Daoy (cell line): ENCODE results near the gene SRGN. TPM values are rescaled to one million over a fixed set of nuclear protein-coding genes. Genes with fewer than 3 reads are reported as not detected.

Source experiments
- DNase-seq: peaks from one replicate; pipeline ENCODE4 v3.0.0-alpha.2; 2015; ENCODE audit warnings: low read depth
- total RNA-seq: library from RNA; depleted of rRNA; stranded (reverse); fragments of >200 nt; shearing (Covaris generic); gene quantifications from 2 replicates; pipeline ENCODE4 v1.2.3, GENCODE V29; 2014

Gene SRGN
- total RNA-seq, 1 experiment from 2014 or later, result 11.5 TPM

DNA sequence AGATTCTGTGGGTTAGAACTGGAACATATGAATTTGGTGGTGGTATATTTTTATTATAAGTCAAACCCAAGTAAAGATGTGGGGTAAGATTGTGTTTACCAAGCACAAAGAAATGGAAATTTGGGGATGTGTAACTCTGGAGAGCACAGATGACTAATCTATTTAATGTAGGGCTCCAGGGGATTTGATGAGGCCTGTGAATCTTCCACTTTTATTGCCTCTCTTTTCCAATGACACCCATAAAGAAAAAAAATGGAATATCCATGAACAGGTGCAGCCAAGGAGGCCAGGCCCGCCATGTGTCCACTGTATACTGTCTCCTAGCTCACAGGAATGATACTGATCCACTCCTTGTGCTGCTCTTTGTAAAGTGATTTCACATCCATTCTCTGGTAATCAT, 2.8 kb downstream of the SRGN start:
- DNase-seq, result no peak

DNA sequence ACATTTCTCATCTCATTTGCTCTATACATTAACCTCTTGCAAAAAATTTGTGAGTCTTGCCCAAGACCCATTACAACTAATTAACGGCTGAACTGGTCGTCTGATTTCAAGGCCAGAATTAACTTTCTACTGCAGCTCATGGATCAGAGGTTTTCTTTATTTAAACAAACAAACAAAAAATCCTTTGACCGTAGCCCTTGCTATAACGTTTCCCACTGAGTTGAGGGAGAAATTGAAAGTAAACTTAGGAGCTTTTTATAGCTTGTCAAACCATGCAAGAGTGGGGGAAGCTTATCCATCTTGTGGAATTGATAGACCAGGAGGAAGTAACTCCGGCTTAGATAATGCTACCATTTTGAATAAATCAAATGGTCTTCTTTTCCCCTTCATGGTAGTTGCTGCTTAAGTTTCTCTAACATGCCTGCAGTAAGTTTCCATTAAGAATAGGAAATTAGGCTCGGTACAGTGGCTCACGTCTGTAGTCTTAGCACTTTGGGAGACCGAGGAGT, 3.3 kb downstream of the SRGN start:
- DNase-seq, result no peak

DNA sequence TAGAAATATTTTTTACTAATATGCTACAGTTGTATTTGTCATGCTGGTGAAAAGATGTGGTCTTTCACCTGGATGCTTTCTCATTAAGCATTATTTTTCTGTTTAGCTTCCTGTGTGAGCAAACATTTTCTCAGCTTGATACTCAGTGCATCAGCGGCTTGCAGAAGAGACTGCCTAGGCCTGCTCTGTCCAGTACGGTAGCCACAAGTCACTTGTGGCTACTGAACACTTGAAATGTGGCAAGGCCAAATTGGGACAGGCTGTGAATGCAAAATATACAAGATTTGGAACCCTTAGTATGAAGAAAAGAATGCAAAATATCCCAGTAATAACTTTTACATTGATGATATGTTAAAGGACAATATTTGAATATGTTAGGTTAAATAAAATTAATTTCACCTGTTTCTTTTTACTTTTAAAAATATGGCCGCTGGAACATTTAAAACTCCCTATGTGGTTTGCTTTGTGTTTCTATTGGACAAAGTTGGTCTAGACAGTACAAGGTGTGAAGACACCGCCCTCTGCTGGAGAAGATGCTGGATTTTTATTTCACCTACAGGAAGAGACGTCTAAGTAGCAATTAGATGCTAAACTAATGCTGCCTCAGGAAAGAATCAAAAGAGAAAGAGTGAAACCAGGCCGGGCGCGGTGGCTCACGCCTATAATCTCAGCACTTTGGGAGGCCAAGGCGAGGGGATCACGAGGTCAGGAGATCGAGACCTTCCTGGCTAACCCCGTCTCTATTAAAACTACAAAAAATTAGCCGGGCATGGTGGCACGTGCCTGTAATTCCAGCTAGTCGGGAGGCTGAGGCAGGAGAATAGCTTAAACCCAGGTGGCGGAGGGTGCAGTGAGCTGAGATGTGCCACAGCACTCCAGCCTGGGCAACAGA, 5.3 kb downstream of the SRGN start:
- peak; percentile 68 for DNase-seq

DNA sequence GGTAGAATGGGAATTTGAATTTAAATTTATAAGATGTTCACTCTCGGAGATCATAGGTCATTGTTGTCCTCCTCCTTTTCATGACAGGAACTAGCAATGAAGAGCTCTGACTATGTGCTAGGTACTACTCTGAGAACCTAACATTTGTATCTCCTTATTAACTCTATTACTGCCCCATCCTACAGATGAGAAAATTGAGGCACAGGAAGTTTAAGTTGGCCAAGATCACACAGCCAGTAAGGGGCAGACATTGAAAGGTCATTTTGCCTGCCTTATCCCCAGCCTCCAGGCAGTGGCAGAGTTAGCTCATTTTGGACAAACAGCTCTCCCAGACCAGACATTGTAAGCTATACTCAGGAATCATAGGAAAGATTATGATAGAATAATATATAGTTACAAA, 6.0 kb downstream of the SRGN start:
- no peak for DNase-seq

- DNase-seq, result no peak
Measured at GRCh38 chr10:69096045-69096444, 8.1 kb downstream of the SRGN start.

DNA sequence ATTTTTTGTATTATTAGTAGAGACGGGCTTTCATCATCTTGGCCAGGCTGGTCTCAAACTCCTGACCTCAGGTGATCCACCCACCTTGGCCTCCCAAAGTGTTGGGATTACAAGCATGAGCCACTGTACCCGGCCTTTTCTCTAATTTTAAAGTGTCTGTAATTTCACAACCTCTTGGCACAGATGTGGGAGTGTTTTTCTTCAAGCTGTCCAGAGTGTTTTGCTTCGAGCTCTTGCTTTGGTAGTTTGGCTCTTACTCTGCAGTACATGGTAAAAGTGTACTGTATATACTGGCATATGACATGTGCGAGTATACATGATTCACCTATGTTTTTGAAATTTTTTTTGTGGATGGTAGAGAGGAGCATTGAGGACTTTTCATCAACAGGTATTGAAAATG, 9.8 kb downstream of the SRGN start:
- DNase-seq, result no peak

GRCh38 chr10:69100136-69100872, 12.4 kb downstream of the SRGN start:
- no peak for DNase-seq

DNA sequence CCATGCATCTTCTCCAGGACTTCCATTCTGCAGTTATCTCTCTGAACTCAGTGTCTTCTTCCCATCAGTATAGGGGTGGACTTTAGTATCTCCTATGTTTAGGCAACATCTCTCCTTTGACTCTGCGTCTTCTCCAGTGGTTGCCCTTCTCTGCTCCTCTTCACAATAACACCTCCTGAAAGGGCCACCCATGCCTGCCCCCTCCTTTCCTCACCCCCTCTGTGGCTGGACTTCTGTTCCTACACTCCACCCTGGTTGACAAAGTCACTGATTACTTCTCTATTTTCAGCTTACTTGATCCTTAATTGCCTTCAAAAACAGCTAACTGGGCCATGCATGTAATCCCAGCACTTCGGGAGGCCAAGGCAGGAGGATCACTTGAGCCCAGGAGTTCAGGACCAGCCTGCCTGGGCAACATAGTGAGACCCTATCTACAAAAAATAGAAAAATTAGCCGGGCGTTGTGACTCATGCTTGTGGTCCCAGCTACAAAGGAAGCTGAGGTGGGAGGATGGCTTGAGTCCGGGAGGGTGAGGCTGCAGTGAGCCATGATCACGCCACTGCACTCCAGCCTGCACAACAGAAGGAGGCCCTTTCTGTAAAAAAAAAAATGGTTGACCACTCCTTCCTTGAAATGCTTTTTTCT, 13.7 kb downstream of the SRGN start:
- DNase-seq, result peak; percentile 74

DNA sequence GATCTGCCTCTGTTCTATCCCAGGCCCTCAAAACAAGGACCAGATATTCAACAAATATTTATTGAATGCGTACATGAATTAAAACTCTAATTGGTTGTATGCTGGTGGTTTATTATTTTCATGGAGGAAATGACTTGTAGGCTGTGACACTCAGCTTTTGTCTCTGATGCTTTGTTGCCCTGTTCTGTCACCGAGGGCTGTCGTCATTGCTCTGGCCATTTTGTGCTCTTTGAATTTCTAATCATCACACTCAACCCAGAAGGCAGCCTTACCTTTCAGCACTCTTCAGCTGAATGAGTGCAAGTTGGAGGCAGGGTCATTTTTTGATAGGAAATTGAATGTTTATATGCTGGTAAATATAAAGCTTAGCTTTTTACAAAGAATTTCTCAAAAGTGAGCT, 14.5 kb downstream of the SRGN start:
- no peak for DNase-seq

DNA sequence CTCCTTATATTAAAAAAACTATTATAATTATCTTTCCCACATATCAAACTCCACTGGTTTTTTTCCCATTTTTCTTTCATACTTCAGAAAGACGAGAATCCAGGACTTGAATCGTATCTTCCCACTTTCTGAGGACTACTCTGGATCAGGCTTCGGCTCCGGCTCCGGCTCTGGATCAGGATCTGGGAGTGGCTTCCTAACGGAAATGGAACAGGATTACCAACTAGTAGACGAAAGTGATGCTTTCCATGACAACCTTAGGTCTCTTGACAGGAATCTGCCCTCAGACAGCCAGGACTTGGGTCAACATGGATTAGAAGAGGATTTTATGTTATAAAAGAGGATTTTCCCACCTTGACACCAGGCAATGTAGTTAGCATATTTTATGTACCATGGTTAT, 15.9 kb downstream of the SRGN start:
- DNase-seq, result no peak

- no peak for DNase-seq
Measured at GRCh38 chr10:69104994-69105790, 17.3 kb downstream of the SRGN start.

DNA sequence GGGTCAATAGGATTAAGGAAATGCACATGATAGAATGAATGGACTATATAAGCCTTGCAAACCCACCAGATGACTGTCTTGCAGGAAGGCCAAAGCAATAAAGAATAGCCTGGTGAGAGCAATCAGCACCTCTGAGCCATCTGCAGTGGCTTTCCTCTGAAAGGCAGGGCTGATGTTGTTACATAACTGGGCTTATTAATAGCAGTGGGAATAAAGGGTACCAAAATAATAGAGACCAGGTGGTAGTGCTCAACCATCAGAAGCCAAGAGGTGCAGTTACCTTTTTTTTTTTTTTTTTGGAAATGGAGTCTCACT, 19.2 kb downstream of the SRGN start:
- no peak for DNase-seq

- no peak for DNase-seq
Measured at GRCh38 chr10:69107699-69108098, 19.8 kb downstream of the SRGN start.

DNA sequence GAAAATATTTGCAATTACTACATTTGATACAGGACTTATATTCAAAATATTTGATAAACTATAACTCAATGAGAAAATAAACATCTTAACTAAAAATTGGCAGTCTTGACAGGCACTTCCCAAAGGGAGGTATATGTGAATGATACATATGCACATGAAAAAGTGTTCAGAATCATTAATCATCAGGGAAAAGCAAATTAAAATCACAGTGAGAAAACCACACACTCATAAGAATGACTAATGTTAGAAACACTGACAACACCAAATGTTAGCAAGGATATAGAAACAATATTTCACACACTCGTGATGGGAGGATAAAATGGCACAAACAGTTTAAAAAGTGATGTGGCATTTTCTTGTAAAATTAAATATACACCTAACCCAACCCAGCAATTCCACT, 32.0 kb downstream of the SRGN start:
- DNase-seq, result no peak

DNA sequence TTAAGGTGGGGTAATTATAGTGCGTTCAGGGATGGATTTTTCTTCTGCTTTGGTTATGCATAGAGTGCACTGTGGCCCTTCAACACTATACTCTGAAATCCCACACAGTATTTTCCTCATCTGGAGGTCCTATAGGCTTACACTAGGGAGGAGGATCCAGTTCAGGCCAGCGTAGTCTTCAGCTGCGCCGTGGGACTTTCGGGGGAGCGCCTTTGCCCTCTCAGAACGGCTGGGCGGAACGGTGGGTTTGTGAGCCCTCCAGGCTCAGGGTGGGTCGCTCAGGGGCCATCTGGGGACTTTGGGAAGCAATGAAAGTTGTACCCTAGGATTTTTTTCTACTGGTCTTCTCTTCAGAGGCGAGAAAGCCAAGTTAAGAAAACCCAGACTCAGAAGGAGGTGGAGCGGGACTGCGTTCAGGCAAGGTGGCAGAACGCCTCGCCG, 35.4 kb downstream of the SRGN start:
- peak; percentile 58 for DNase-seq

DNA sequence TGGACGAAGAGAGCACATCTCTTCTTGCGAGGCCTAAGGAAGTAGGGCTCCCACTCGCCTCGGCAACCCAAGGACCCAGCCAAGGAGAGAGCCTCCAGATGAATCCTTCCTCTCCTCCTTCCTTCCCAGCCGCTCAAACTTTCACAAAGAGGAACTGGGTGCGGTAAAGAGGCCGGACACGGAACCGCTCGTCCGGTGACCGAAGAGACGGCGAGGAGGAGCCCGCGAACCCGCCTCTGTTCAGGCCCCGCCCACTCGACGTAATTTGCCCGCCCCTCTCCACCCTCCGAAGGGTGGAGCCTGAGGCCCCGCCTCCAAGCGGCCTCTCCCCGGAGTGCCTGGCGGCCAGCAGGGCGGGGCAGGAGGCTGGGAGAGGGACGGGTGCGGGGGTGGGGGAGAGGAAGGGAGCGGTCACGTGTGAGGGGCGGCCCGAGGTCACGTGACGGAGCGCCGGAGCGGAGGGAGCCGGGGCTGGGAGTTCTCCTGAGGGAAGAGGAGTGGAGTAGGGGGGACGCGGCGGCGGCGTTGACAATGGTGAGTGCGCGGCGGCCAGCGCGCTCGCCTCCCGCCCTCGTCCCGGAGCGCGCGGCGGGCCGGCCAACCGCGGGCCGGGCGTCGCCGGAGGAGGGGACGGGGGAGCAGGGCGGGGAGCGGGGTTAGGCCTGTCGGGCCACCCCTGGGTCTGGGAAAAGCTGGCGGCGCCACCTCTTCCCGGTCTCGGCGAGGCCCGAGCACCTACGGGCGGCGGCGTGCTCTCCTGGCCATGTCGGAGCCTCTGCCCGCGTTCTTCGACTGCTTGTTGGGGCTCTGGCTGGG, 36.1 kb downstream of the SRGN start, which contains the start of gene VPS26A:
Gene VPS26A, plus strand, starts transcription at position 432 of the 816 bp plus-strand sequence. Its CDS starts 100 bp downstream, at position 532.
- peak; percentile 98 for DNase-seq

DNA sequence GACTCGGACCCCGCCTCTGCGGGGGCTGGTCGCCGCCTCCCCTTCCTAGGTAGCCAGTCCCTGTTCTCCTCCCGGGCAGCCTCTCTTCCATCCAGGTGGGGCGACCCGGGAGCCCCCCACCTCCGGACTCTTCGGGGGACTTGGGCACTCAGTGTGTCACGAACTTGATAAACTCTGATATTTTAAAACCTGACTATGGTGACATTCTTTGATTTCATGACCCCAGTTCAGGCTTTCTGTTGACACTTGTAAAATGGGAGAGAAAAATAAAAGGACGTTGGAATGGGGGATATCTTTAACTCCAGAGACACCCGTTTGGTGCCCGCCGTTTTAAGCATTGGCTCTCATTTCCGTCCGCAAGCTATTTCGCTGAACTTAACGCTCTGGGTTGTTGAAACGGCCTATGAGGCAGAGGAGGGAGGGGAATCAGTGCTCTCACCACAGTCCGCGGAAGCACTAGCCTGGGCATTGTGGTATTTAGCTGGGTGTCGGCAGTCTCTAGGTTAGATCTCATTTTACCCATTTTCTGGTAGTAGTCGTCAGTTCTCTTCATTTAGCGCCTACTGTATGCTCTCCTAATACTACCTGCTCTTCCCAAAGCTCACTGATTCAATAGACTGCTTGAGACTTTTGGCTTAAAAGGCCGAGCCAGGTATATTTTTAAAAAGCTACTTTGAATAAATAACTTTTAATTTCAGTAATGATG, 36.8 kb downstream of the SRGN start:
- peak; percentile 63 for DNase-seq

DNA sequence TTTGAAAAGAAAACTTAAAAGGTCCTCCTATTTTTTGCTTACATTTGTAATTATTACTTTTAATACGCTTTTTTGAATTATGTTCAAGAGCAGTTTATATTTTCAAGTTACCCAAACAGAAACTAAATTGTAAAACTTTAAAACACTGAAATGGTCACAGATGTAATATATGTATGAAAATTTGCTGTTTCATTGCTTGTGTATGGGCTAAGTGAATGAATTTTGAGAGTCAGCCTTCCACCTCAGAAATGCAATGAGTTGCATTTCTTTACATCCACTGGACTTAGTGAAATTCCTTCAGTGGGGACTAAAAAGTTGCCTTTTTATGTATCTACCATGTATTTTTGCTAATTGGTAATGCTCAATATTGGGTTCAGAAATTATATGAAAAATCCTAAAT, 37.7 kb downstream of the SRGN start:
- no peak for DNase-seq

DNA sequence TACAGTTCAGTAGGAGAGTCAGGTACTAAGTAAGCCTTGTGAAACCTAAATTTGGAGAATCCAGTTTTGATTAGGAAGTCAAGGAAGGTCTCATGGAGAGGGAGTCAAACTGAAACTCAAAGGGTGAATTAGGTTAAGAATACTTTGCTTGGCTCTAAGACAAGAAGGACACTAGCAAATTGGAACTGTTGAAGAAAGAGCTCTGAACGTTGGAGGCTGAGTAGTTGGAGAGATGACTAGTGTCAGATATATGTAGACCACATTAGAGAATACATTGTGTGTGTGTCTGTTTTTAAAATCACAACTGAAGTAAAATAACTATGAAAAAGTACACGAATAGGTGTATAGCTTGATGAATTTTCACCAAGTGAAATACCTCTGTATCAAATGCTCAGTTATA, 42.3 kb downstream of the SRGN start:
- no peak for DNase-seq

DNA sequence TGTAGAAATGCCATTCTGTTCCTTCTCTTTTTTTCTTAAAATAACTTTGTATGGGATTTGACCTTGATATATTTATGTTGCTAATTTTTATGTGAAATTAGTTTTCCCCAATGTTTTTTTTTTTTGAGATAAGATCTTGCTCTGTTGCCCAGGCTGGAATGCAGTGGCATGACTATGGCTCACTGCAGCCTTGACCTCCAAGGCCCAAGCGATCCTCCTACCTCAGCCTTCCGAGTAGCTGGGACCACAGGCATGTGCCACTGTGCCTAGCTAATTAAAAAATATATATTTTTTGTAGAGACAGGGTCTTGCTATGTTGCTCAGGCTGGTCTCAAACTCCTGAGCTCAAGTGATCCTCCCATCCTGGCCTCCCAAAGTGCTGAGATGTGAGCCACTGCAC, 52.1 kb downstream of the SRGN start:
- no peak for DNase-seq
